Activated naive CD4-positive, alpha-beta T cell treated with anti-CD3 and anti-CD28 coated beads, Interleukin-2, amount 50 U/mL, for 16 hours (primary cell): ENCODE measurements around the gene MFNG.
"Not testable (repeated sequence)": the region's sequence is repeated elsewhere in the genome, so short reads cannot be mapped to it uniquely, and the experiment has no call there.

Experiments
- DNase-seq: peaks from one replicate; pipeline ENCODE4 v3.0.0-alpha.2; 2020

Gene MFNG

GRCh38 chr22:37472418-37473006 is 13.7 kb downstream of the MFNG start:
- DNase-seq, result peak; percentile 43

GRCh38 chr22:37471727-37472417 is 14.3 kb downstream of the MFNG start:
- DNase-seq, result no peak

GRCh38 chr22:37470087-37470445 is 16.1 kb downstream of the MFNG start:
- no peak for DNase-seq

GRCh38 chr22:37469416-37470086 is 16.6 kb downstream of the MFNG start:
- DNase-seq, result no peak

- not testable (repeated sequence) for DNase-seq
Observed at GRCh38 chr22:37468201-37468695, 17.9 kb downstream of the MFNG start.

- no peak for DNase-seq
Observed at GRCh38 chr22:37467391-37467955, 18.7 kb downstream of the MFNG start.

- DNase-seq, result no peak
Observed at GRCh38 chr22:37464181-37464580, 22.0 kb downstream of the MFNG start.

- no peak for DNase-seq
Observed at GRCh38 chr22:37462983-37463382, 23.2 kb downstream of the MFNG start.

GRCh38 chr22:37462436-37462835 is 23.7 kb downstream of the MFNG start:
- DNase-seq, result no peak

GRCh38 chr22:37461961-37462360 is 24.2 kb downstream of the MFNG start:
- DNase-seq, result no peak

GRCh38 chr22:37460684-37461083 is 25.5 kb downstream of the MFNG start:
- DNase-seq, result no peak

- DNase-seq, result no peak
Observed at GRCh38 chr22:37459206-37459605, 27.0 kb downstream of the MFNG start.

- DNase-seq, result peak; percentile 84
Observed at GRCh38 chr22:37457093-37457893, 28.9 kb downstream of the MFNG start.

- DNase-seq, result no peak
Observed at GRCh38 chr22:37456346-37456745, 29.8 kb downstream of the MFNG start.

GRCh38 chr22:37455896-37456295 is 30.3 kb downstream of the MFNG start:
- no peak for DNase-seq

- no peak for DNase-seq
Observed at GRCh38 chr22:37454857-37455686, 31.1 kb downstream of the MFNG start.

- DNase-seq, result no peak
Observed at GRCh38 chr22:37453696-37454095, 32.5 kb downstream of the MFNG start.

GRCh38 chr22:37451218-37451617 is 35.0 kb downstream of the MFNG start:
- no peak for DNase-seq

GRCh38 chr22:37449331-37450001 is 36.7 kb downstream of the MFNG start:
- no peak for DNase-seq

- no peak for DNase-seq
Observed at GRCh38 chr22:37448516-37449127, 37.6 kb downstream of the MFNG start.

- no peak for DNase-seq
Observed at GRCh38 chr22:37445501-37445900, 40.7 kb downstream of the MFNG start.
